GM08714 (cell line): Measurements from ENCODE around the gene C20orf96.

Source experiments
- H3K4me3 ChIP-seq: fragments of 200-500 bp; sonication (Bioruptor generic); 2 replicates; pipeline ENCODE4 v1.5.1; 2014; ENCODE audit warnings: mild to moderate bottlenecking, low read length, inconsistent platforms
- ZNF274 ChIP-seq: IDR thresholded peaks from 2 replicates; pipeline ENCODE4 v1.6.1; 2012; ENCODE audit warnings: mild to moderate bottlenecking, low read depth, low read length

The C20orf96 gene

DNA sequence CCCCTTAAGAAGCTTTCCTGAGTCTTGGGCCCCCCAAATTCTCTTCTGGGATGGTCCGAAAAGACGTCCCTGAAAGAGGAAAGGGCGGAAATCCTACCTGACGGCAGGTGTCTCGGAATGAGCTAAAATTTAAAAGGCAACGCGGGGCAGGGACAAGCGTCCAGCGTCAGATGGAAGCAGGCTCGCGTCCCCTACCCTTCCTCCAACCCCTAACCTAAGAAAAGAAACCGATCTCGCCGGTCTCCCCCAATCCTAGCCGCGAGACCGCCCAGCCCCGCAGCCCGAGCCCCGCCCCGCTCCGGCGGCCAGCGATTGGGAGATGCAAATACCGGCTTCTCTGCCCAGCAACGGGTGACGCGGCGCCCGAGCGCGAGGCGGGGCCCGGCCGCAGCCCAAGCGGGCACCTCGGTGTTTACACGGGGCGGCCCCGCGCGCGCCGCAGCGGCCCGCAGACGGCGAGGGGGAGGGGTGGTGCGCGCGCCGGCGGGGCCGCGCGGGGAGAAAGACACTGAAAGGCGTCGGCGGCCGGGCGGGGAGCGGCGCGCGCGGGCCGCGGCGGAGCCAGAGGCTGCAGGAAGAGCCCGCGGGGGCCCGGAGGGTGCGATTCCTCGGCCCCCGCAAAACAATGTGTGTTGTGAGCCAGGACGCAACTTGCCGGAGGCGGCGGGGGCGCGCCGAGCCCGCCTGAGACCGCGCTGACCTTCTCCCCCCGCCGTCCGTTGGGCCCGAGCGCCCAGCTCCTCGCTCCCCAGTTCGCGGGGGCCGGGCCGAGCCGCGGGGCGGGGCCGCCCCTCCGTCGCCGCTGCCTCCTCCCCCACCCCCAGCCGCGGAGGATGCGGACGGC, 34.7 kb upstream of the C20orf96 start, which contains the start of gene SOX12:
TSS of gene SOX12 (plus strand) at position 508 of the 844 bp plus-strand sequence. CDS start 373 bp downstream, outside the sequence.
- no peak for TF ChIP-seq ZNF274
- peak within 1 kb of the TSS; percentile 86 for H3K4me3 ChIP-seq

DNA sequence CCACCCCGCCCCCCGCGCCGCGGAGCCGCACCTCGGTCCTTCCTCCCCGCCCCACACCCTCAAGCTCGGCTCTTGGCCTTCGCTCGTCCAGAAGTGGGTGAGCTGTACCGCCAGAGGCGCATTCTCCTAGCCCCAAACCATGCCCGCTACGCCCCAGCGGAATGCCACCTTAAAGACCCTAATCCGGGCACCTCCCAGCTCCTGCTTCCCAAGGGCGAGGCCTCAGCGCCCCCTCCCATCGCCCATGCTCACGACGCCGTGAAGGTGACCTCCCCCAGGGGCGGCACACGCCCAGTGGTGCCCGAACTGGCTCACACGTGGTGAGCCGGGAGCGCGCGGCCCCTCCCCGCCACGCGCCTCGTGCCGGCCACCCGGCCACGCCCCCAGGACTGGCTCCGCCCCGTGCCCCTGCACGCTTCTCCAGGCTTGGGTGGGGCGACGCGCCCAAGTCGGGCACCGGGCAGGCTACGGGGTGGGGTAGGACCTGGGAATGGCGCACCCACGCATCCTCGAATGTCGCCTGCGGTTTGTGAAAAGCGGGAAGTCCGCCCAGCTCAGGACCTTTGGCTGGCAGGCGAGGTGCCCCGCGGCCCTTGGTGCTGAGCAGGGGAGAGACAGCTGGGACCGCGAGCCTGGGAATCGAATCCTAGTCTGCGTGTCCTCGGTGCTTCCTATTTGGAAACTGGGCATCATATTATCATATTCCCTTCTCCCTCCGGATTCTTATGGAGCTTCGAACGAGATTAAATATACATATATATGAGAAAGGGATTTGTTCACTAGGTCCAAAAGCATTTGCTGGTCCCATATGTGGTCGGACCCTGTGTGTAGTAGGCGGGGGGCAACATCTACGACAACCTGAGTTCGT, 33.9 kb upstream of the C20orf96 start:
- no peak for TF ChIP-seq ZNF274
- peak overlapping the region; percentile 86 for H3K4me3 ChIP-seq

DNA sequence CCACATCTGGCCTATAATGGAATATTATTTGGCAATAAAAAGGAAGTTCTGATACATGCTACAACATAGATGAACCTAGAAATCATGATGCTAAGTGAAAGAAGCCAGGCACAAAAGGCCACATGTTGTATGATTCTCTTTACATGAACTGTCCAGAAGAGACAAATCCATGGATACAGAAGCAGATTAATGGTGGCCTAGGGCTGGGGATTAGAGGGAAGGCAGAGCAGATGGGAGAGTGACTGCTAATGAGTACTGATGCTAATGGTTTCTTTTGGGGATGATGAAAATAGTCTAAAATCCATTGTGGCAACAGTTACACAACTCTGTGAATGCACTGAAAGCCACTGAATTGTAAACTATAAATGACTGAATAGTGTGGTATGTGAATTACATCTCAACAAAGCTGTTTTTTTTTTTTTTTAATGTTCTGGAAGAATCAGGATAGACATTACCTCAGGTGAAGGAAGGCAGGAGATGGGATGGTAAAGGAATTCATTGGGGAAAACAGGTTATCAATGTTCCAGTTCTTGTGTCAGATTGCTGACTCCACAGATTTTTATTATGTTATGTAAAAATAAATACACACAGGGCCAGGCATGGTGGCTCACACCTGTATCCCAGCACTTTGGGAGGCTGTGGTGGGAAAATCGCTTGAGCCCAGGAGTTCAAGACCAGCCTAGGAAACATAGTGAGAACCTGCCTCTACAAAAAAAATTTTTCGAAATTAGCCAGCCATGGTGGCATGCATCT, 25.9 kb upstream of the C20orf96 start:
- TF ChIP-seq ZNF274: no peak
- H3K4me3 ChIP-seq: no peak overlapping the region

DNA sequence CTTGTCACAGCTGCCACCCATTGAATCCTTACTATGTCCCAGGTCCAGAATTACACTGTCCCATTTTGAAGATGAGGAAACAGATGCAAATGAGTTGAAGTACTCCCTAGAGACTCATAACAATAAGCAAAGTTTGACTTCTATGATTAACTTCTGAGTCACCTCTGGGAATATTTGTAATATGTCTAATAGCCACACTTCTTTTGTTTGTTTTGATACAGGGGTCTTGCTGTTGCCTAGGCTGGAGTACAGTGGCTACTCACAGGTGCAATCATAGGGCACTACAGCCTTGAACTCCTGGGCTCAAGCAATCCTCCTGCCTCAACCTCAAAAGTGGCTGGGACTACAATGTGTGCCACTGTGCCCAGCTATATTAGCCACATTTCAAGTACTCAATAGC, 23.4 kb upstream of the C20orf96 start:
- no peak overlapping the region for H3K4me3 ChIP-seq

DNA sequence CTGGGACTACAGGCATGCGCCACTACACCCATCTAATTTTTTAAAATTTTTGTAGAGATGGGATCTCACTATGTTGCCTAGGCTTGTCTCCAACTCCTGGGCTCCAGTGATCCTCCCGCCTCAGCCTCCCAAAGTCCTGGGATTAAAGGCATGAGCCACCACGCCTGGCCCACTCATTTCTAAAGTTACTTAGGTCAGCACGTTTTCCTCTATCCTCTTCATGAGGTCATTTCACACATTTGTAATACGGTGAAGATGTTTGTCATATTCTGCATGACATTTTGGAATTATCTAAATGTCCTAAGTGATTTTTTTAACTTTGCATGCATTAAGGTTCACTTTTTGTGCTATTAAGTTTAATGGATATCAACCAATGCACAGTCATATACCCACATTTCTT, 22.9 kb upstream of the C20orf96 start:
- no peak for TF ChIP-seq ZNF274
- H3K4me3 ChIP-seq: no peak overlapping the region

More for the DNA sequence above, 23.4 kb upstream of the C20orf96 start:
- TF ChIP-seq ZNF274: no peak

DNA sequence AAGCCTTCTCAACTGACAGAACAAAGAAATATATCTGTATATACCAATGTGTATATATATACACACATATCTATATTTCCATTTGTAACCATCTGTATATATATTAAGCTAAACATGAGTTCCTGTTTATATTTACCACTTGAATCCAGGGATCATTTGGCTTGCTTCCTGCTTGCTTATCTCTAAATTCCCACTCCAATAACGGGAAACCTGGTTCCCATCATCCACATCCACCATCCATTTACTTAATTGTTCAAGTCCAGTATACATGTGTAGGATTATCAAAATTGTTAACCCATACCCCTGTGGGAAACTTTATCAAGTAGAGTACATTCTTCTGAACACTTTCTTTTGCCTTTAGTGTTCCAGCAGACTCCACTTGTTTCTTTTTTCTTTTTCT, 22.3 kb upstream of the C20orf96 start:
- no peak overlapping the region for H3K4me3 ChIP-seq
- no peak for TF ChIP-seq ZNF274

DNA sequence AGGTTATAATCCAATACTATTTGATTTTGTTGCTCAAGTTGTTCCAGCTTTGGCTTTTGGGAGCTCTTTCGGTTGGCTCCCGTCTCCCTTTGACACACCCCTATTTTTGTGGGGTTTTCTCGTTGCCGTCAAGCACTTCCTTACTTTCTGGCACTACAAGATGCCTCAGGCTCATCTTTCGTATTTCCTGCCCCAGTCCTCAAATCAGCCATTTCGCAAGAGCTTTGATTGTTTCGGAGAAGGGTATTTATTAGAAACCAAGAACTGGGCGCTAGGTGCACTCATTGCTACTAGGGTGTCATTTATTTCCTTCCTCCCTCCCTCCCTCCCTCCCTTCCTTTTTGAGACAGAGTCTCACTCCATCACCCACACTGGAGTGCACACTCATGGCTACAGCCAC, 21.5 kb upstream of the C20orf96 start:
- H3K4me3 ChIP-seq: no peak overlapping the region
- no peak for TF ChIP-seq ZNF274

DNA sequence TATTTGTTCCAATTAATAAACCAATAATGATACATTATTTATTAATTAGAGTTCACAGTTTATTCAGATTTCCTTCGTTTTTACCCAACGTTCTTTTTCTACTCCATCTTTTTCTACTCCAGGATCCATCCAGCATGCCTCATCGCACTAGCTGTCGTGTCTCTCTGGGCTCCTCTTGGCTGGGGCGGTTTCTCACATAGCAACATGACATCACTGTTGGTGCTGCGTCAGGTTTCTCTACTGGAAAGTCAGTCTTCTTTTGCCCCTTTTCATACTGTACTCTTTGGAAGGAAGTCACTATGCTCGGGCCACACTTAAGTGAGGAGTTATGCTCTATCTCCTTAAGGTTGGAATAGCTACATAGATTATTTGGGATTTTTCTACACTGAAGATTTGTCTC, 21.1 kb upstream of the C20orf96 start:
- no peak overlapping the region for H3K4me3 ChIP-seq
- no peak for TF ChIP-seq ZNF274

DNA sequence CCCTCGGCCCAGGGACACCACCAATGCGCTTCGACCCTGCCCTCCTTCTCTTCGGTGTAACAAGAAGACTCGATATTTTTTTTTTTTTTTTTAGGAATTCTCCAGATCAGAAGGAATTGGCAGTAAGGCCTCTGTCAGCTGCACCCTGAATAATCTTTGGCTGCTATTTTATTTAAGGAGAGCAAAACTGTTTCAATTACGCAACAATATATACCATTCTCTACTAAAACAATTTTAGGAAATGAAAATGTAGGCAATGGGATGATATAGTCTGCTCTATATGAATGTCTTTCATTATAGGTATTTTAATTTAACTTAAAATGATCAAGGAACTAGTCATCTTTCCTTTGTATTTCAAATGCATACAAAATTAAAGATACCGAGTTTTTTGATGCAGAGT, 20.1 kb upstream of the C20orf96 start:
- no peak overlapping the region; the same call in 1 of the 2 replicates for H3K4me3 ChIP-seq
- no peak for TF ChIP-seq ZNF274

DNA sequence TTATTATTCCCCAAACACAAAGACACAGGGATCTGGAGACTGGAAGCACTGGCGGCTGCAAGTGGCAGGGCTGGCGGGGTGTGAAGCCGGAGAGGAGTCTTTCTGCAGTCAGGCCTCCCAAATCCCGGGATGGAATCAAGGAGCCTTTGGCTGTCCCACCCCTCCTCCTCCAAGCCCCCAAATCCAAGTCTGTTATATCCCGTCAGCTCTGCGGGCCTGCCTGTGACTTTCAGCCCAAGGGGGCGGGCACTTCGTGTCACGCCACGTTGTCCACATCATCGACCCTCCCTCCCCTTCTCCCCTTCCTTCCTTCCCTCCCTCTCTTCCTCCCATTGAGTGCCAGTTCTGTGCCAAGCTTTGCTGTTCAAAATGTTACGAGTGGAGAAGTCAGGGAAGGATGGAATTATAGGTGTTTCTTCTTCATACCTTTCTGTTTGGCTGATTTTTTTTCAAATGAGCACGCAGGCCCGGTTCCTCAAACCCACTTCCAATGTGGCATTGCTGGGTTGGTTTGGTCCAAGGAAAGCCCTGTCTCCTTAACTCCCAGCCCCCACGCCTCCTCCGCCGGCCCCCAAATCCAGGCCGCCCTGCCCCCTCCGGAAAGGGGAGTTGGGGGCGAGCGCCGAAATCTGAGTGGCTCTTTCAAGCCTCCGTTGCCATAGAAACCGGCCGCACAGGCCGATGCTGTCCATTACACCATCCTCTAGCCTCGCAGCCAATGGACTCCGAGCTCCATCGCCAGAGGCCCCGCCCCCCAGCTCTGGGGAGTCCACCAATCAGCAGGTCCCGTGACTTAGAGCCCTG, 19.5 kb upstream of the C20orf96 start:
- no peak for TF ChIP-seq ZNF274
- H3K4me3 ChIP-seq: peak overlapping the region; percentile 8; the same call in 1 of the 2 replicates

DNA sequence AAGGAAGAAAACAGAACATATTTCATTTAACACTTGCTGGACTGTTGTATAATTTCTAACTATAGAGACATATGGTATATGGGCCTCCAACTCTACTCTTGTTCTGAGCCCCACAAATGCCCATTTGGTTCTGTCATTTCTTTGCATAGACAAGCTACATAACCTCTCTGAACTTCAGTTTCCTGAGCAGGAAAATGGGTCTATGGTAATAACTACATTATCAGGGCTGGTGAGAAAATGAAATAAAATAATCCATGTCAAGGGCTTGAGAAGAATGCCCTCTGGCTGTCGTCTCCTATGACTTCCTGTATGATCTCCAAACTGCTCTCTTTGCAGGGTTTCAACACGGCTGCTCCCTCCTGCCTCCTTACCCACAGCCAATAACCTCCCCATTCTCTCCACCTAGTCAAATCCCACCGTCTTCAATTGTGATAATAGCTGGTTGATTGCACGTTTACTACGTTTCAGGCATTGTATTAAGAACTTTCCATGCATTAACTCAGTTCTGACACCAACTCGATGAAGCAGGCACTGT, 18.8 kb upstream of the C20orf96 start:
- no peak for TF ChIP-seq ZNF274
- no peak overlapping the region; the same call in 1 of the 2 replicates for H3K4me3 ChIP-seq

DNA sequence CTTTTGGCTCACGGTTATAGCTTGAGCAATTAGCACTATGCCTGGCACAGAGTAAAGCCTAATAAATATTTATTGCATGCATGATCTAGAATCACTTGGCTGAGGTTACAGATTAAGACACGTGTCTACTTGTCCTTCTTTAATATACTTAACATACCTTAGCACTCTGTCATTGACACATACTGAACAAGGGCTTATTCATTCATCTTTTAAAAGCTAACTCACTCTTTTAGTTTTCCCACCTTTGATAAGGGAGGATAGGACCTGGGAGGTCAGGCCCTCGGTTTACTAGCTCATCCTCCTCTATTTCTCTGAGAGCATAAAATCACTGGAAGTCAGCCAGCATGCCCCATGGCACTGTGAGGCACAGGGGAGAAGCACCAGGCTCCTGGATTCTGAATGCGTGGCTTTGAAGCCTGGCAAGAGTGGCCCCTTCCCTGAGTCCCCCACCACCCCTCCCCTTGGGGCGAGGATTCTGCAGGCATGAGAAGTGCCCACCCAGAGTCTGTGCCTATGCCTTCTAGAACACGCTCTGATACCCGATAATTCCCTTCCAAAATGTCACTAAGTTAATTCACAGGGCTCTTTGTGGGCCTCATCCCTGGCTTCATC, 18.0 kb upstream of the C20orf96 start:
- no peak overlapping the region for H3K4me3 ChIP-seq

DNA sequence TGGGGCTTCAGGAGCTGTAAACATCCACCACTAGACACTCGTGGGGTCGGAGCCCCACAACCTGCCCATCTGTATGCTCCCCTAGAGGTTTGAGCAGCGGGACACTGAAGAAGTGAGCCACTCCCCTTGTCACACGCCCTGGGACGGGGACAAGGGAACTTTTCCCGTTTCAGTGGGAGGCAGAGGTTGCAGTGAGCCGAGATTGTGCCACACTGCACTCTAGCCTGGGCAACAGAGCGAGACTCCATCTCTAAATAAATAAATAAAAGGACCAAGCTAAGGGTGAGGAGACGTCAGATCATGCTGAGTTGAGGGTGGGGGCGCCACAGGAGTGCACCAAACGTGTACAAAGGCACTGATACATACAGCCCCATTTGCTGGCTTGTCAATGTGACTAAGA, 15.2 kb upstream of the C20orf96 start:
- no peak for TF ChIP-seq ZNF274
- H3K4me3 ChIP-seq: no peak overlapping the region

More for the DNA sequence above, 18.0 kb upstream of the C20orf96 start:
- TF ChIP-seq ZNF274: no peak
